Liver (tissue), 9 donors: Measurements from ENCODE around the gene RNGTT. TPM values are rescaled to one million over a fixed set of nuclear protein-coding genes. Genes with fewer than 3 reads are reported as not detected.

Source experiments
- DNase-seq: peaks from one replicate; pipeline ENCODE4 v3.0.0-alpha.2; 2017; ENCODE audit warnings: low spot score
- H3K27ac ChIP-seq, 2 donors: one replicate each; pipeline ENCODE4 v1.7.0; 2013; ENCODE audit warnings: inconsistent platforms in 2 of 2, low read length in 2 of 2, control low read depth in 1 of 2, low read depth in 1 of 2, mild to moderate bottlenecking in 1 of 2
- H3K27me3 ChIP-seq, 4 donors: one replicate each; pipeline versions ENCODE4 v1.6.1 to v1.7.0; 2013; ENCODE audit warnings: low read length in 3 of 4, inconsistent platforms in 1 of 4, mild to moderate bottlenecking in 1 of 4, moderate library complexity in 1 of 4; ENCODE audit not compliant: control insufficient read depth in 4 of 4, insufficient read depth in 4 of 4
- H3K36me3 ChIP-seq, 4 donors: one replicate each; pipeline versions ENCODE4 v1.6.1 to v1.7.0; 2013; ENCODE audit warnings: low read length in 3 of 4, mild to moderate bottlenecking in 3 of 4, low read depth in 1 of 4, moderate library complexity in 1 of 4; ENCODE audit not compliant: control insufficient read depth in 4 of 4, insufficient read depth in 3 of 4
- H3K4me1 ChIP-seq, 4 donors: one replicate each; pipeline versions ENCODE4 v1.6.1 to v1.7.0; 2013; ENCODE audit warnings: low read length in 3 of 4, mild to moderate bottlenecking in 3 of 4, moderate library complexity in 1 of 4; ENCODE audit not compliant: control insufficient read depth in 4 of 4, insufficient read depth in 4 of 4
- H3K4me3 ChIP-seq, 3 donors: one replicate each; pipeline versions ENCODE4 v1.6.1 to v1.7.0; 2013; ENCODE audit warnings: low read length in 3 of 3, control low read depth in 1 of 3, low read depth in 1 of 3, mild to moderate bottlenecking in 1 of 3
- H3K9ac ChIP-seq, 2 donors: one replicate each; pipeline ENCODE4 v1.7.0; 2013; ENCODE audit warnings: low read length in 2 of 2, mild to moderate bottlenecking in 2 of 2, moderate library complexity in 2 of 2, control low read depth in 1 of 2, low read depth in 1 of 2
- H3K9me3 ChIP-seq, 4 donors: one replicate each; pipeline versions ENCODE4 v1.6.1 to v1.7.0; 2013; ENCODE audit warnings: low read length in 3 of 4; ENCODE audit not compliant: control insufficient read depth in 4 of 4
- EGR1 ChIP-seq, 2 donors: IDR thresholded peaks; 2 replicates each; pipeline ENCODE4 v1.6.1; 2016 to 2018; ENCODE audit warnings: antibody characterized with exemption in 2 of 2, low read depth in 2 of 2
- FOXA1 ChIP-seq: IDR thresholded peaks from 2 replicates; pipeline ENCODE4 v1.6.1; 2016; ENCODE audit warnings: antibody characterized with exemption
- FOXA2 ChIP-seq: IDR thresholded peaks from 2 replicates; pipeline ENCODE4 v1.6.1; 2016; ENCODE audit warnings: antibody characterized with exemption
- GABPA ChIP-seq, 2 donors: IDR thresholded peaks in 1 of 2; conservative IDR thresholded peaks in 1 of 2; 2 replicates each; pipeline ENCODE4 v1.6.1; 2016; ENCODE audit warnings: antibody characterized with exemption in 2 of 2, mild to moderate bottlenecking in 1 of 2, moderate library complexity in 1 of 2
- HNF4A ChIP-seq, 2 donors: conservative IDR thresholded peaks; 2 replicates each; pipeline ENCODE4 v1.6.1; 2016; ENCODE audit warnings: antibody characterized with exemption in 2 of 2, mild to moderate bottlenecking in 2 of 2
- HNF4G ChIP-seq: IDR thresholded peaks from 2 replicates; pipeline ENCODE4 v1.6.1; 2016; ENCODE audit warnings: antibody characterized with exemption
- JUND ChIP-seq, 2 donors: IDR thresholded peaks; 2 replicates each; pipeline ENCODE4 v1.6.1; 2016; ENCODE audit warnings: antibody characterized with exemption in 2 of 2
- NR2F2 ChIP-seq: IDR thresholded peaks from 2 replicates; pipeline ENCODE4 v1.6.1; 2016; ENCODE audit warnings: antibody characterized with exemption
- RAD21 ChIP-seq, 2 donors: IDR thresholded peaks; 2 replicates each; pipeline ENCODE4 v1.6.1; 2016; ENCODE audit warnings: antibody characterized with exemption in 2 of 2, mild to moderate bottlenecking in 2 of 2
- RXRA ChIP-seq, 2 donors: IDR thresholded peaks; 2 replicates each; pipeline ENCODE4 v1.6.1; 2017 to 2018; ENCODE audit warnings: antibody characterized with exemption in 2 of 2, mild to moderate bottlenecking in 1 of 2
- SP1 ChIP-seq: IDR thresholded peaks from 2 replicates; pipeline ENCODE4 v1.6.1; 2018; ENCODE audit warnings: antibody characterized with exemption, mild to moderate bottlenecking
- TAF1 ChIP-seq: conservative IDR thresholded peaks from 2 replicates; pipeline ENCODE4 v1.6.1; 2016; ENCODE audit warnings: antibody characterized with exemption, mild to moderate bottlenecking
- YY1 ChIP-seq: IDR thresholded peaks from 2 replicates; pipeline ENCODE4 v1.6.1; 2016; ENCODE audit warnings: antibody characterized with exemption, mild to moderate bottlenecking
- WGBS: extraction: QIAGEN DNeasy Blood & Tissue Kit; methylation state at CpG from one replicate; pipeline ENCODE4 v1.1.7; 2013; 5-methylcytosine and 5-hydroxymethylcytosine counted together
- polyA plus RNA-seq, 2 donors: library from polyadenylated mRNA; stranded (reverse) in 1 of 2; unstranded in 1 of 2; fragments of 200-250 nt in 1 of 2; fragments of >200 nt in 1 of 2; fragmentation: Nextera tagmentation in 1 of 2; extraction: Ambion mirVana in 1 of 2; gene quantifications; one replicate each; pipeline versions ENCODE4 v1.2.1 to v1.2.3, GENCODE V29; 2013 to 2015
- total RNA-seq, 2 donors: library from RNA; depleted of rRNA; stranded (reverse); fragments of >200 nt; gene quantifications; one replicate each; pipeline ENCODE4 v1.2.3, GENCODE V29; 2014
- TF ChIP-seq, protein P1 (sequence below): IDR thresholded peaks from 2 replicates; pipeline ENCODE4 v1.6.1; 2016; ENCODE audit warnings: antibody characterized with exemption, mild to moderate bottlenecking
- TF ChIP-seq, protein P2 (sequence below): IDR thresholded peaks from 2 replicates; pipeline ENCODE4 v1.6.1; 2016; ENCODE audit warnings: antibody characterized with exemption
- TF ChIP-seq, protein P3 (sequence below): fragments of 150-350 bp; IDR thresholded peaks from 2 replicates; pipeline ENCODE4 v1.5.1; 2017; ENCODE audit warnings: improper control_type of control experiment, low read depth, low read length; ENCODE audit not compliant: missing input control
- TF ChIP-seq, protein P4 (sequence below): IDR thresholded peaks from 2 replicates; pipeline ENCODE4 v1.6.1; 2016; ENCODE audit warnings: antibody characterized with exemption
- TF ChIP-seq, protein P5 (sequence below): IDR thresholded peaks from 2 replicates; pipeline ENCODE4 v1.6.1; 2016; ENCODE audit warnings: antibody characterized with exemption
- donor health status: healthy.
- donor health status: healthy.
- donor health status: healthy.
- donor health status: healthy.
- donor health status: healthy.

RNGTT gene
- total and polyA plus RNA-seq, 4 donors = 4.1 to 20.8 (median 7.2) TPM

DNA sequence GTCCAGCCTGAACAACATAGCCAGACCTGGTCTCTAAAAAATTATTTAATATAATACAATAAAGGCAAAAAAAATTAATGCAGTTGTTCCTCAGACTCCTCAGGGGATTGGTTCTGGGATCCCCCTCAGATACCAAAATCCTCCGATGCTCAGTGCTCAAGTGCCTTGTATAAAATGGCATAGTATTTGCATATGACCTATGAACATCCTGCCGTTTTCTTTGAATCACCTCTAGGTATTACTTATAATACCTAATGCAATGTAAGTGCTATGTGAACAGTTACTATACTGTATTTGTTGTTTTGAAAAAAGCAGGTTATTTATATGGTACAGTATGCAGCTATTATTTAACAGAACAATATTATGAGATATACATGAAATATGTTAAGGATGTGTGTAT is 43.3 kb downstream of the RNGTT start:
- TF ChIP-seq TAF1 = no peak
- TF ChIP-seq, protein P1, sequence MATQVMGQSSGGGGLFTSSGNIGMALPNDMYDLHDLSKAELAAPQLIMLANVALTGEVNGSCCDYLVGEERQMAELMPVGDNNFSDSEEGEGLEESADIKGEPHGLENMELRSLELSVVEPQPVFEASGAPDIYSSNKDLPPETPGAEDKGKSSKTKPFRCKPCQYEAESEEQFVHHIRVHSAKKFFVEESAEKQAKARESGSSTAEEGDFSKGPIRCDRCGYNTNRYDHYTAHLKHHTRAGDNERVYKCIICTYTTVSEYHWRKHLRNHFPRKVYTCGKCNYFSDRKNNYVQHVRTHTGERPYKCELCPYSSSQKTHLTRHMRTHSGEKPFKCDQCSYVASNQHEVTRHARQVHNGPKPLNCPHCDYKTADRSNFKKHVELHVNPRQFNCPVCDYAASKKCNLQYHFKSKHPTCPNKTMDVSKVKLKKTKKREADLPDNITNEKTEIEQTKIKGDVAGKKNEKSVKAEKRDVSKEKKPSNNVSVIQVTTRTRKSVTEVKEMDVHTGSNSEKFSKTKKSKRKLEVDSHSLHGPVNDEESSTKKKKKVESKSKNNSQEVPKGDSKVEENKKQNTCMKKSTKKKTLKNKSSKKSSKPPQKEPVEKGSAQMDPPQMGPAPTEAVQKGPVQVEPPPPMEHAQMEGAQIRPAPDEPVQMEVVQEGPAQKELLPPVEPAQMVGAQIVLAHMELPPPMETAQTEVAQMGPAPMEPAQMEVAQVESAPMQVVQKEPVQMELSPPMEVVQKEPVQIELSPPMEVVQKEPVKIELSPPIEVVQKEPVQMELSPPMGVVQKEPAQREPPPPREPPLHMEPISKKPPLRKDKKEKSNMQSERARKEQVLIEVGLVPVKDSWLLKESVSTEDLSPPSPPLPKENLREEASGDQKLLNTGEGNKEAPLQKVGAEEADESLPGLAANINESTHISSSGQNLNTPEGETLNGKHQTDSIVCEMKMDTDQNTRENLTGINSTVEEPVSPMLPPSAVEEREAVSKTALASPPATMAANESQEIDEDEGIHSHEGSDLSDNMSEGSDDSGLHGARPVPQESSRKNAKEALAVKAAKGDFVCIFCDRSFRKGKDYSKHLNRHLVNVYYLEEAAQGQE = no peak
- TF ChIP-seq RXRA (IDR thresholded peaks at IDR 0.05) = no peak
- no peak for TF ChIP-seq RAD21 (IDR thresholded peaks at IDR 0.05)
- TF ChIP-seq, protein P2, sequence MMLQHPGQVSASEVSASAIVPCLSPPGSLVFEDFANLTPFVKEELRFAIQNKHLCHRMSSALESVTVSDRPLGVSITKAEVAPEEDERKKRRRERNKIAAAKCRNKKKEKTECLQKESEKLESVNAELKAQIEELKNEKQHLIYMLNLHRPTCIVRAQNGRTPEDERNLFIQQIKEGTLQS = no peak
- TF ChIP-seq, protein P3, sequence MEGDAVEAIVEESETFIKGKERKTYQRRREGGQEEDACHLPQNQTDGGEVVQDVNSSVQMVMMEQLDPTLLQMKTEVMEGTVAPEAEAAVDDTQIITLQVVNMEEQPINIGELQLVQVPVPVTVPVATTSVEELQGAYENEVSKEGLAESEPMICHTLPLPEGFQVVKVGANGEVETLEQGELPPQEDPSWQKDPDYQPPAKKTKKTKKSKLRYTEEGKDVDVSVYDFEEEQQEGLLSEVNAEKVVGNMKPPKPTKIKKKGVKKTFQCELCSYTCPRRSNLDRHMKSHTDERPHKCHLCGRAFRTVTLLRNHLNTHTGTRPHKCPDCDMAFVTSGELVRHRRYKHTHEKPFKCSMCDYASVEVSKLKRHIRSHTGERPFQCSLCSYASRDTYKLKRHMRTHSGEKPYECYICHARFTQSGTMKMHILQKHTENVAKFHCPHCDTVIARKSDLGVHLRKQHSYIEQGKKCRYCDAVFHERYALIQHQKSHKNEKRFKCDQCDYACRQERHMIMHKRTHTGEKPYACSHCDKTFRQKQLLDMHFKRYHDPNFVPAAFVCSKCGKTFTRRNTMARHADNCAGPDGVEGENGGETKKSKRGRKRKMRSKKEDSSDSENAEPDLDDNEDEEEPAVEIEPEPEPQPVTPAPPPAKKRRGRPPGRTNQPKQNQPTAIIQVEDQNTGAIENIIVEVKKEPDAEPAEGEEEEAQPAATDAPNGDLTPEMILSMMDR = no peak
- no peak for TF ChIP-seq HNF4G
- no peak for TF ChIP-seq YY1
- no peak for TF ChIP-seq JUND (IDR thresholded peaks at IDR 0.05)
- no peak for TF ChIP-seq EGR1 (IDR thresholded peaks at IDR 0.05; ENCODE audit: low read depth in 2 of 2)
- TF ChIP-seq FOXA2 = no peak
- no peak for TF ChIP-seq GABPA (IDR thresholded peaks at IDR 0.05 in 1 of 2, conservative IDR thresholded peaks at IDR 0.05 in 1 of 2)
- TF ChIP-seq FOXA1 = no peak
- no peak for TF ChIP-seq SP1
- TF ChIP-seq, protein P4, sequence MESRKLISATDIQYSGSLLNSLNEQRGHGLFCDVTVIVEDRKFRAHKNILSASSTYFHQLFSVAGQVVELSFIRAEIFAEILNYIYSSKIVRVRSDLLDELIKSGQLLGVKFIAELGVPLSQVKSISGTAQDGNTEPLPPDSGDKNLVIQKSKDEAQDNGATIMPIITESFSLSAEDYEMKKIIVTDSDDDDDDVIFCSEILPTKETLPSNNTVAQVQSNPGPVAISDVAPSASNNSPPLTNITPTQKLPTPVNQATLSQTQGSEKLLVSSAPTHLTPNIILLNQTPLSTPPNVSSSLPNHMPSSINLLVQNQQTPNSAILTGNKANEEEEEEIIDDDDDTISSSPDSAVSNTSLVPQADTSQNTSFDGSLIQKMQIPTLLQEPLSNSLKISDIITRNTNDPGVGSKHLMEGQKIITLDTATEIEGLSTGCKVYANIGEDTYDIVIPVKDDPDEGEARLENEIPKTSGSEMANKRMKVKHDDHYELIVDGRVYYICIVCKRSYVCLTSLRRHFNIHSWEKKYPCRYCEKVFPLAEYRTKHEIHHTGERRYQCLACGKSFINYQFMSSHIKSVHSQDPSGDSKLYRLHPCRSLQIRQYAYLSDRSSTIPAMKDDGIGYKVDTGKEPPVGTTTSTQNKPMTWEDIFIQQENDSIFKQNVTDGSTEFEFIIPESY = no peak
- TF ChIP-seq, protein P5, sequence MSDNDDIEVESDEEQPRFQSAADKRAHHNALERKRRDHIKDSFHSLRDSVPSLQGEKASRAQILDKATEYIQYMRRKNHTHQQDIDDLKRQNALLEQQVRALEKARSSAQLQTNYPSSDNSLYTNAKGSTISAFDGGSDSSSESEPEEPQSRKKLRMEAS = no peak
- TF ChIP-seq HNF4A (conservative IDR thresholded peaks at IDR 0.05) = no peak
- TF ChIP-seq NR2F2 = no peak
- Histone ChIP-seq H3K9me3 (no peaks in the 10 kb centered on the region), H3K4me1 (peaks cover 4 to 14% (median 11%) of the 10 kb centered on the region in 4 donors), H3K4me3 (no peak overlapping the region), H3K27me3 (no peaks in the 10 kb centered on the region), H3K9ac (no peak overlapping the region), H3K36me3 (peaks cover 0 to 5% (median 2%) of the 10 kb centered on the region in 4 donors), H3K27ac (no peak overlapping the region)
- WGBS = 63% methylated on average over 2 of the region's 2 CpGs
- DNase-seq = no peak
